ENCODE measurements around the gene PROB1. TPM values are rescaled to one million over a fixed set of nuclear protein-coding genes. Genes with fewer than 3 reads are reported as not detected.

PROB1 gene
- total RNA-seq, 1 donor from 2014 or later = 1.9 TPM

- no peak for ATAC-seq
- TF ChIP-seq, protein P1, sequence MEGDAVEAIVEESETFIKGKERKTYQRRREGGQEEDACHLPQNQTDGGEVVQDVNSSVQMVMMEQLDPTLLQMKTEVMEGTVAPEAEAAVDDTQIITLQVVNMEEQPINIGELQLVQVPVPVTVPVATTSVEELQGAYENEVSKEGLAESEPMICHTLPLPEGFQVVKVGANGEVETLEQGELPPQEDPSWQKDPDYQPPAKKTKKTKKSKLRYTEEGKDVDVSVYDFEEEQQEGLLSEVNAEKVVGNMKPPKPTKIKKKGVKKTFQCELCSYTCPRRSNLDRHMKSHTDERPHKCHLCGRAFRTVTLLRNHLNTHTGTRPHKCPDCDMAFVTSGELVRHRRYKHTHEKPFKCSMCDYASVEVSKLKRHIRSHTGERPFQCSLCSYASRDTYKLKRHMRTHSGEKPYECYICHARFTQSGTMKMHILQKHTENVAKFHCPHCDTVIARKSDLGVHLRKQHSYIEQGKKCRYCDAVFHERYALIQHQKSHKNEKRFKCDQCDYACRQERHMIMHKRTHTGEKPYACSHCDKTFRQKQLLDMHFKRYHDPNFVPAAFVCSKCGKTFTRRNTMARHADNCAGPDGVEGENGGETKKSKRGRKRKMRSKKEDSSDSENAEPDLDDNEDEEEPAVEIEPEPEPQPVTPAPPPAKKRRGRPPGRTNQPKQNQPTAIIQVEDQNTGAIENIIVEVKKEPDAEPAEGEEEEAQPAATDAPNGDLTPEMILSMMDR (IDR thresholded peaks at IDR 0.05) = no peak
- no peak for DNase-seq
- H3K27me3 ChIP-seq = no peaks in the 10 kb centered on the region
- intact Hi-C loops (cut with DNase I) = no loop called here
- H3K4me1 ChIP-seq = peaks cover 18% of the 10 kb centered on the region
- no peak overlapping the region for H3K27ac ChIP-seq
- H3K36me3 ChIP-seq = peaks cover 14% of the 10 kb centered on the region
- no peak overlapping the region for H3K4me3 ChIP-seq
- H3K9me3 ChIP-seq = no peaks in the 10 kb centered on the region
Observed at GRCh38 chr5:139415869-139416268, 21.0 kb upstream of the PROB1 start.

- intact Hi-C loops (cut with DNase I) = no loop called here
- no peak for ATAC-seq
Observed at GRCh38 chr5:139415221-139415861, 20.4 kb upstream of the PROB1 start.

DNA sequence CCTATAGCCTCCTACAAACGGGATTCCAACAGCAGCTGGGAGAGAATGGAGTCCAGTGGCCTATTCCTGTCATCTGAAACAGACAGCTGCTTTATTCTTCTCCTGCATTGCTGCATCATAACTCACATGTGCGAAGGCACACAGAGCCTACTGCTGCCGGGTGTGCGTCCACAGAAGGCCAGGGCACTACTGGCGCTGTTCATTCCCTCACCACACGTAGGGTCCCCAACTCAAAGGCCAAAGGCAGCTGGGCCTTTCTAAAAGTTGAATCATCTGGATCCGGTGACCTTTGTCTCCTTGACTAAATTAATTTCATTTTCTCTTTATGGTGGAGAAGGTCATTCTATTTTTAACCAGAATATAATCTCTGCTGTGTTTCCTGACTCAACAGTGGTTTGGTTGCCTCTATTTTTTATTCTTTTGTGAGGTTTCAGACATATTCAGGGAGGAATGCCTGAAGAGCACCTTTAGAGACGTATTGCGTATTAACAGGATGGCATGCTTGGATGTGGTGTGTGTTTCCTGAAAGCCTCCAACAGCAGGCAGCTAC lies 19.8 kb upstream of the PROB1 start:
- TF ChIP-seq, protein P1 (IDR thresholded peaks at IDR 0.05) = no peak
- Histone ChIP-seq H3K9me3 (no peaks in the 10 kb centered on the region), H3K4me1 (peaks cover 18% of the 10 kb centered on the region), H3K27ac (no peak overlapping the region), H3K27me3 (no peaks in the 10 kb centered on the region), H3K36me3 (peaks cover 14% of the 10 kb centered on the region), H3K4me3 (no peak overlapping the region)
- ATAC-seq (no peak), DNase-seq (no peak)
- intact Hi-C loops (cut with DNase I) = no loop called here

More at GRCh38 chr5:139415221-139415861, 20.4 kb upstream of the PROB1 start:
- no peak for DNase-seq
- Histone ChIP-seq H3K27me3 (no peaks in the 10 kb centered on the region), H3K4me1 (peaks cover 18% of the 10 kb centered on the region), H3K9me3 (no peaks in the 10 kb centered on the region), H3K4me3 (no peak overlapping the region), H3K27ac (no peak overlapping the region), H3K36me3 (peaks cover 14% of the 10 kb centered on the region)
- TF ChIP-seq, protein P1 (IDR thresholded peaks at IDR 0.05) = no peak

DNA sequence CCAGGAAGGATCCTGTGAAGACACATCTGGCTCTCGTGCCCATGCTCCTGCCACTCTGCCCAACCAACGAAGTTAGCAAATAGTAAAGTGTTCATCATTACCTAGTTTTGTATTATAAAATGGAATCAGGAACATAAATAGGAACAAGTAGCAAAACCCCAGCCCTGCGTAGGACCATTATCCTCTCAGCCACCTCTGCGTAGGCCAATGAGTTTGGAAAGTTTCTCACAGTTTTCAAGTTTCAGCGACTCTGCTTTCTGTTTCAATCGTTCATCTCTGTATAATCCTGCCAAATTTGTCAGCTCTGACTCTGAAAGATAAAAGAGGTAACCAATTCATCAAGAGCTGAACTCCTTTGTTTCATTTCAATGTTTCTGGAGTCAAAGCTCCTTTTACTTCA lies 19.1 kb upstream of the PROB1 start:
- Histone ChIP-seq H3K4me1 (peaks cover 18% of the 10 kb centered on the region), H3K4me3 (no peak overlapping the region), H3K9me3 (no peaks in the 10 kb centered on the region), H3K27me3 (no peaks in the 10 kb centered on the region), H3K27ac (no peak overlapping the region), H3K36me3 (peaks cover 11% of the 10 kb centered on the region)
- intact Hi-C loops (cut with DNase I) = no loop called here
- TF ChIP-seq, protein P1 (IDR thresholded peaks at IDR 0.05) = no peak
- DNase-seq (no peak), ATAC-seq (no peak)

GRCh38 chr5:139413153-139413552 lies 18.2 kb upstream of the PROB1 start:
- Histone ChIP-seq H3K27ac (no peak overlapping the region), H3K27me3 (no peaks in the 10 kb centered on the region), H3K4me3 (no peak overlapping the region), H3K9me3 (no peaks in the 10 kb centered on the region), H3K36me3 (peaks cover 3% of the 10 kb centered on the region), H3K4me1 (peaks cover 18% of the 10 kb centered on the region)
- ATAC-seq = no peak
- intact Hi-C loops (cut with DNase I) = no loop called here
- TF ChIP-seq, protein P1 (IDR thresholded peaks at IDR 0.05) = no peak
- DNase-seq = no peak
